ENCODE results near the gene MYO1D. TPM values are rescaled to one million over a fixed set of nuclear protein-coding genes. Genes with fewer than 3 reads are reported as not detected.
"Not testable (repeated sequence)": the region's sequence is repeated elsewhere in the genome, so short reads cannot be mapped to it uniquely, and the experiment has no call there.

Gene MYO1D
- polyA plus RNA-seq, 4 donors, result 62.9 to 80.1 (median 73.6) TPM

GRCh38 chr17:32722733-32723132 lies 154.2 kb downstream of the MYO1D start:
- Histone ChIP-seq H3K4me3 (ENCODE audit: low read depth in 1 of 3, low read length in 3 of 3) (no peak overlapping the region), H3K4me1 (ENCODE audit: control insufficient read depth in 3 of 3, insufficient read depth in 2 of 3, low read depth in 1 of 3, low read length in 2 of 3) (no peaks in the 10 kb centered on the region), H3K36me3 (ENCODE audit: control insufficient read depth in 3 of 3, insufficient read depth in 2 of 3, low read depth in 1 of 3, low read length in 3 of 3) (peaks cover 2 to 6% (median 6%) of the 10 kb centered on the region in 3 donors), H3K27ac (ENCODE audit: low read depth in 1 of 3, low read length in 2 of 3) (no peak overlapping the region), H3K27me3 (ENCODE audit: control insufficient read depth in 3 of 3, insufficient read depth in 3 of 3, low read length in 3 of 3) (no peaks in the 10 kb centered on the region), H3K9me3 (ENCODE audit: control insufficient read depth in 2 of 2, insufficient read depth in 1 of 2, low read depth in 1 of 2, low read length in 1 of 2) (peaks cover 0 to 6% of the 10 kb centered on the region in 2 donors)
- DNase-seq (no peak), FAIRE-seq (no peak)
- WGBS, 3 donors, result 94 to 97% (median 96%) methylated on average over 6 of the region's 6 CpGs

- Histone ChIP-seq H3K9me3 (ENCODE audit: control insufficient read depth in 2 of 2, insufficient read depth in 1 of 2, low read depth in 1 of 2, low read length in 1 of 2) (peaks cover 0 to 6% of the 10 kb centered on the region in 2 donors), H3K27me3 (ENCODE audit: control insufficient read depth in 3 of 3, insufficient read depth in 3 of 3, low read length in 3 of 3) (no peaks in the 10 kb centered on the region), H3K27ac (ENCODE audit: low read depth in 1 of 3, low read length in 2 of 3) (no peak overlapping the region), H3K4me3 (ENCODE audit: low read depth in 1 of 3, low read length in 3 of 3) (no peak overlapping the region), H3K4me1 (ENCODE audit: control insufficient read depth in 3 of 3, insufficient read depth in 2 of 3, low read depth in 1 of 3, low read length in 2 of 3) (no peaks in the 10 kb centered on the region), H3K36me3 (ENCODE audit: control insufficient read depth in 3 of 3, insufficient read depth in 2 of 3, low read depth in 1 of 3, low read length in 3 of 3) (peaks cover 2 to 6% (median 4%) of the 10 kb centered on the region in 3 donors)
- FAIRE-seq (no peak), DNase-seq (no peak)
- WGBS, 3 donors, result 94 to 97% (median 94%) methylated on average over 5 of the region's 5 CpGs
Observed at GRCh38 chr17:32720671-32721070, 156.3 kb downstream of the MYO1D start.

- WGBS, 3 donors, result 81 to 90% (median 84%) methylated on average over 1 of the region's 1 CpG
- no peak for DNase-seq
Observed at GRCh38 chr17:32719689-32720088, 157.2 kb downstream of the MYO1D start.

GRCh38 chr17:32714922-32715321 lies 162.0 kb downstream of the MYO1D start:
- H3K9me3 ChIP-seq (ENCODE audit: control insufficient read depth in 2 of 2, insufficient read depth in 1 of 2, low read depth in 1 of 2, low read length in 1 of 2); H3K27ac ChIP-seq (ENCODE audit: low read depth in 1 of 3, low read length in 2 of 3); DNase-seq; H3K4me1 ChIP-seq (ENCODE audit: control insufficient read depth in 3 of 3, insufficient read depth in 2 of 3, low read depth in 1 of 3, low read length in 2 of 3); H3K4me3 ChIP-seq (ENCODE audit: low read depth in 1 of 3, low read length in 3 of 3); H3K36me3 ChIP-seq (ENCODE audit: control insufficient read depth in 3 of 3, insufficient read depth in 2 of 3, low read depth in 1 of 3, low read length in 3 of 3); H3K27me3 ChIP-seq (ENCODE audit: control insufficient read depth in 3 of 3, insufficient read depth in 3 of 3, low read length in 3 of 3): not testable (repeated sequence)
- 80 to 93% (median 83%) methylated on average over 3 of the region's 3 CpGs for WGBS, 3 donors
- peak; percentile 5 for FAIRE-seq

More at GRCh38 chr17:32719689-32720088, 157.2 kb downstream of the MYO1D start:
- peaks cover 2 to 6% (median 4%) of the 10 kb centered on the region in 3 donors for H3K36me3 ChIP-seq (ENCODE audit: control insufficient read depth in 3 of 3, insufficient read depth in 2 of 3, low read depth in 1 of 3, low read length in 3 of 3)
- peaks cover 0 to 2% of the 10 kb centered on the region in 2 donors for H3K9me3 ChIP-seq (ENCODE audit: control insufficient read depth in 2 of 2, insufficient read depth in 1 of 2, low read depth in 1 of 2, low read length in 1 of 2)
- H3K4me3 ChIP-seq (ENCODE audit: low read depth in 1 of 3, low read length in 3 of 3), result no peak overlapping the region
- no peak for FAIRE-seq
- no peaks in the 10 kb centered on the region for H3K27me3 ChIP-seq (ENCODE audit: control insufficient read depth in 3 of 3, insufficient read depth in 3 of 3, low read length in 3 of 3)
- H3K27ac ChIP-seq (ENCODE audit: low read depth in 1 of 3, low read length in 2 of 3), result no peak overlapping the region
- no peaks in the 10 kb centered on the region for H3K4me1 ChIP-seq (ENCODE audit: control insufficient read depth in 3 of 3, insufficient read depth in 2 of 3, low read depth in 1 of 3, low read length in 2 of 3)

- not testable (repeated sequence) for H3K36me3 ChIP-seq (ENCODE audit: control insufficient read depth in 3 of 3, insufficient read depth in 2 of 3, low read depth in 1 of 3, low read length in 3 of 3)
Observed at GRCh38 chr17:32714206-32714605, 162.7 kb downstream of the MYO1D start.

GRCh38 chr17:32713081-32713480 lies 163.8 kb downstream of the MYO1D start:
- H3K27me3 ChIP-seq (ENCODE audit: control insufficient read depth in 3 of 3, insufficient read depth in 3 of 3, low read length in 3 of 3), result no peaks in the 10 kb centered on the region
- DNase-seq, result no peak
- peaks cover 0 to 5% (median 5%) of the 10 kb centered on the region in 3 donors for H3K36me3 ChIP-seq (ENCODE audit: control insufficient read depth in 3 of 3, insufficient read depth in 2 of 3, low read depth in 1 of 3, low read length in 3 of 3)
- no peak for FAIRE-seq
- no peak overlapping the region for H3K4me3 ChIP-seq (ENCODE audit: low read depth in 1 of 3, low read length in 3 of 3)
- no peaks in the 10 kb centered on the region for H3K4me1 ChIP-seq (ENCODE audit: control insufficient read depth in 3 of 3, insufficient read depth in 2 of 3, low read depth in 1 of 3, low read length in 2 of 3)
- H3K9me3 ChIP-seq (ENCODE audit: control insufficient read depth in 2 of 2, insufficient read depth in 1 of 2, low read depth in 1 of 2, low read length in 1 of 2), result peaks cover 0 to 2% of the 10 kb centered on the region in 2 donors
- no peak overlapping the region for H3K27ac ChIP-seq (ENCODE audit: low read depth in 1 of 3, low read length in 2 of 3)

More at GRCh38 chr17:32714206-32714605, 162.7 kb downstream of the MYO1D start:
- not testable (repeated sequence) for H3K27ac ChIP-seq (ENCODE audit: low read depth in 1 of 3, low read length in 2 of 3); H3K9me3 ChIP-seq (ENCODE audit: control insufficient read depth in 2 of 2, insufficient read depth in 1 of 2, low read depth in 1 of 2, low read length in 1 of 2); H3K4me3 ChIP-seq (ENCODE audit: low read depth in 1 of 3, low read length in 3 of 3); FAIRE-seq; DNase-seq; H3K27me3 ChIP-seq (ENCODE audit: control insufficient read depth in 3 of 3, insufficient read depth in 3 of 3, low read length in 3 of 3); H3K4me1 ChIP-seq (ENCODE audit: control insufficient read depth in 3 of 3, insufficient read depth in 2 of 3, low read depth in 1 of 3, low read length in 2 of 3)
- WGBS, 3 donors, result 96 to 98% (median 97%) methylated on average over 3 of the region's 3 CpGs

- no peaks in the 10 kb centered on the region for H3K4me1 ChIP-seq (ENCODE audit: control insufficient read depth in 3 of 3, insufficient read depth in 2 of 3, low read depth in 1 of 3, low read length in 2 of 3)
- H3K4me3 ChIP-seq (ENCODE audit: low read depth in 1 of 3, low read length in 3 of 3), result no peak overlapping the region
- H3K27me3 ChIP-seq (ENCODE audit: control insufficient read depth in 3 of 3, insufficient read depth in 3 of 3, low read length in 3 of 3), result no peaks in the 10 kb centered on the region
- no peaks in the 10 kb centered on the region for H3K9me3 ChIP-seq (ENCODE audit: control insufficient read depth in 2 of 2, insufficient read depth in 1 of 2, low read depth in 1 of 2, low read length in 1 of 2)
- H3K27ac ChIP-seq (ENCODE audit: low read depth in 1 of 3, low read length in 2 of 3), result no peak overlapping the region
- H3K36me3 ChIP-seq (ENCODE audit: control insufficient read depth in 3 of 3, insufficient read depth in 2 of 3, low read depth in 1 of 3, low read length in 3 of 3), result peaks cover 0 to 8% (median 6%) of the 10 kb centered on the region in 3 donors
- FAIRE-seq (no peak), DNase-seq (no peak)
Observed at GRCh38 chr17:32709562-32709961, 167.4 kb downstream of the MYO1D start.

- Histone ChIP-seq H3K4me3 (ENCODE audit: low read depth in 1 of 3, low read length in 3 of 3) (no peak overlapping the region), H3K36me3 (ENCODE audit: control insufficient read depth in 3 of 3, insufficient read depth in 2 of 3, low read depth in 1 of 3, low read length in 3 of 3) (peaks cover 0 to 9% (median 3%) of the 10 kb centered on the region in 3 donors), H3K4me1 (ENCODE audit: control insufficient read depth in 3 of 3, insufficient read depth in 2 of 3, low read depth in 1 of 3, low read length in 2 of 3) (no peaks in the 10 kb centered on the region), H3K9me3 (ENCODE audit: control insufficient read depth in 2 of 2, insufficient read depth in 1 of 2, low read depth in 1 of 2, low read length in 1 of 2) (no peaks in the 10 kb centered on the region), H3K27me3 (ENCODE audit: control insufficient read depth in 3 of 3, insufficient read depth in 3 of 3, low read length in 3 of 3) (no peaks in the 10 kb centered on the region), H3K27ac (ENCODE audit: low read depth in 1 of 3, low read length in 2 of 3) (no peak overlapping the region)
- no peak for DNase-seq
- 77 to 100% (median 89%) methylated on average over 1 of the region's 1 CpG for WGBS, 3 donors
- no peak for FAIRE-seq
Observed at GRCh38 chr17:32701871-32702270, 175.1 kb downstream of the MYO1D start.

GRCh38 chr17:32699247-32699646 lies 177.7 kb downstream of the MYO1D start:
- WGBS, 3 donors, result 64 to 83% (median 77%) methylated on average over 2 of the region's 2 CpGs
- no peaks in the 10 kb centered on the region for H3K4me1 ChIP-seq (ENCODE audit: control insufficient read depth in 3 of 3, insufficient read depth in 2 of 3, low read depth in 1 of 3, low read length in 2 of 3)
- H3K4me3 ChIP-seq (ENCODE audit: low read depth in 1 of 3, low read length in 3 of 3), result no peak overlapping the region
- FAIRE-seq, result no peak
- H3K36me3 ChIP-seq (ENCODE audit: control insufficient read depth in 3 of 3, insufficient read depth in 2 of 3, low read depth in 1 of 3, low read length in 3 of 3), result peaks cover 0 to 6% (median 5%) of the 10 kb centered on the region in 3 donors
- no peak overlapping the region for H3K27ac ChIP-seq (ENCODE audit: low read depth in 1 of 3, low read length in 2 of 3)
- peaks cover 0 to 2% of the 10 kb centered on the region in 2 donors for H3K9me3 ChIP-seq (ENCODE audit: control insufficient read depth in 2 of 2, insufficient read depth in 1 of 2, low read depth in 1 of 2, low read length in 1 of 2)
- DNase-seq, result no peak
- no peaks in the 10 kb centered on the region for H3K27me3 ChIP-seq (ENCODE audit: control insufficient read depth in 3 of 3, insufficient read depth in 3 of 3, low read length in 3 of 3)

Measured in small intestine (tissue), 7 donors.